Esophagus (tissue), 2 donors: ENCODE data around the gene FXYD3. TPM values are rescaled to one million over a fixed set of nuclear protein-coding genes. Genes with fewer than 3 reads are reported as not detected.

ENCODE experiments used
- H3K27ac ChIP-seq, 2 donors: one replicate each; pipeline ENCODE4 v1.5.1; 2013; ENCODE audit warnings: low read depth in 2 of 2, mild to moderate bottlenecking in 2 of 2, inconsistent platforms in 1 of 2, low read length in 1 of 2, moderate library complexity in 1 of 2
- H3K27me3 ChIP-seq, 2 donors: one replicate each; pipeline ENCODE4 v1.6.1; 2013; ENCODE audit warnings: low read length in 2 of 2, control low read depth in 1 of 2, mild to moderate bottlenecking in 1 of 2; ENCODE audit not compliant: insufficient read depth in 2 of 2, control insufficient read depth in 1 of 2
- H3K36me3 ChIP-seq, 2 donors: one replicate each; pipeline ENCODE4 v1.6.1; 2013; ENCODE audit warnings: low read length in 1 of 2; ENCODE audit not compliant: control insufficient read depth in 2 of 2, insufficient read depth in 2 of 2
- H3K4me1 ChIP-seq, 2 donors: one replicate each; pipeline ENCODE4 v1.6.1; 2013; ENCODE audit warnings: low read length in 1 of 2; ENCODE audit not compliant: control insufficient read depth in 2 of 2, insufficient read depth in 2 of 2
- H3K4me3 ChIP-seq, 2 donors: one replicate each; pipeline ENCODE4 v1.5.1; 2013; ENCODE audit warnings: low read length in 2 of 2, mild to moderate bottlenecking in 2 of 2, low read depth in 1 of 2, moderate library complexity in 1 of 2
- H3K9me3 ChIP-seq, 2 donors: one replicate each; pipeline ENCODE4 v1.6.1; 2013; ENCODE audit warnings: mild to moderate bottlenecking in 2 of 2, low read depth in 1 of 2, low read length in 1 of 2, moderate library complexity in 1 of 2; ENCODE audit not compliant: control insufficient read depth in 2 of 2, insufficient read depth in 1 of 2
- WGBS, 2 donors: extraction: QIAGEN DNeasy Blood & Tissue Kit; methylation state at CpG; one replicate each; pipeline ENCODE4 v1.1.7; 2013; 5-methylcytosine and 5-hydroxymethylcytosine counted together
- polyA plus RNA-seq, 2 donors: library from polyadenylated mRNA; stranded (reverse); fragments of 200-250 nt; gene quantifications; one replicate each; pipeline ENCODE4 v1.2.3, GENCODE V29; 2013
- donor health status: healthy with polysubstance abuse.
- donor health status: Bipolar disorder and iron deficiency.

Gene FXYD3
- polyA plus RNA-seq, 2 donors, result 630 to 697 TPM

- H3K4me3 ChIP-seq, result no peak overlapping the region
- 50 to 61% methylated on average over 22 of the region's 22 CpGs for WGBS, 2 donors
- no peaks in the 10 kb centered on the region for H3K36me3 ChIP-seq
- peaks cover 3 to 18% of the 10 kb centered on the region in 2 donors for H3K4me1 ChIP-seq
- H3K9me3 ChIP-seq, result peaks cover 0 to 2% of the 10 kb centered on the region in 2 donors
- H3K27ac ChIP-seq, result peak overlapping the region; percentile 80 to 81
- no peaks in the 10 kb centered on the region for H3K27me3 ChIP-seq
These were observed 6.1 kb upstream of the FXYD3 start for GRCh38 chr19:35109395-35110112.

GRCh38 chr19:35110974-35111373 is 4.6 kb upstream of the FXYD3 start:
- H3K27ac ChIP-seq, result peak overlapping the region in 1 of 2 donors; percentile 71
- no peaks in the 10 kb centered on the region for H3K36me3 ChIP-seq
- no peak overlapping the region for H3K4me3 ChIP-seq
- WGBS, 2 donors, result 34 to 53% methylated on average over 9 of the region's 9 CpGs
- no peaks in the 10 kb centered on the region for H3K9me3 ChIP-seq
- H3K27me3 ChIP-seq, result no peaks in the 10 kb centered on the region
- peaks cover 3 to 23% of the 10 kb centered on the region in 2 donors for H3K4me1 ChIP-seq

DNA sequence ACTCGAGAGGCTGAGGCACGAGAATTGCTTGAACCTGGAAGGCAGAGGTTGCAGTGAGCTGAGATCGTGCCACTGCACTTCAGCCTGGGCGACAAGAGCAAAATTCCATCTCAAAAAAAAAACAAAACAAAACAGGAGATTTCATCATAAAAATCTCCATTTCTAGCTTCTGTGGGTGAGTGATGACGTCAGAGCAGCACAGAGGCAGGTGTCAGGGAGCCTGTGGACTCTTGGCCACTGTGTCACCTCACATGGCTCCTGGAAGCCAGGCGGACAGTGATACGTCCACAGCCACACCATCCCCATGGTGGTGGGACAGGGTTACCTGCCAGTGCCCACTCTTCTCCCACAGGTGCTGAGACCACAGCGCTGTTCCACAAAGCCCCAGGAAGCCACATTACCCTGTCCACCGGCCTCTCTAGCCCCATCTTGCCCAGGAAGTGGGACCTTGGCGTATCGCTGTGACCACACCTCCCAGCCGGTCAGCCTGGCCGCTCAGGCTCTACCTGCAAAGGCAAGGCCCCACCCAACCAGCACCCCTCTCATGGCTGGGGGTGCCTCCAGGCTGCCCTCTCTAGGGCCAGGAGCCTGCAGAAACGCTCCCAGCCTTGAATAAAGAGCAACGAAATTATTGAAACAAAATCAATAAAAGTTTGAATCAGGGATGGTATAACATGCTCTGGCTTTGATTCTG is 2.5 kb upstream of the FXYD3 start:
- peaks cover 3 to 19% of the 10 kb centered on the region in 2 donors for H3K4me1 ChIP-seq
- no peaks in the 10 kb centered on the region for H3K9me3 ChIP-seq
- H3K27me3 ChIP-seq, result no peaks in the 10 kb centered on the region
- no peaks in the 10 kb centered on the region for H3K36me3 ChIP-seq
- H3K27ac ChIP-seq, result peak overlapping the region in 1 of 2 donors; percentile 57
- 77% methylated on average over 15 of the region's 15 CpGs for WGBS, 2 donors
- H3K4me3 ChIP-seq, result no peak overlapping the region

- H3K9me3 ChIP-seq, result no peaks in the 10 kb centered on the region
- H3K36me3 ChIP-seq, result peaks cover 0 to 2% of the 10 kb centered on the region in 2 donors
- WGBS, 2 donors, result 4 to 8% methylated on average over 23 of the region's 23 CpGs
- H3K4me1 ChIP-seq, result peaks cover 3 to 24% of the 10 kb centered on the region in 2 donors
- H3K4me3 ChIP-seq, result peak overlapping the region; percentile 66 to 74
- H3K27me3 ChIP-seq, result no peaks in the 10 kb centered on the region
- peak overlapping the region; percentile 96 to 97 for H3K27ac ChIP-seq
These were observed 1.1 kb upstream of the FXYD3 start for GRCh38 chr19:35114353-35115176.

DNA sequence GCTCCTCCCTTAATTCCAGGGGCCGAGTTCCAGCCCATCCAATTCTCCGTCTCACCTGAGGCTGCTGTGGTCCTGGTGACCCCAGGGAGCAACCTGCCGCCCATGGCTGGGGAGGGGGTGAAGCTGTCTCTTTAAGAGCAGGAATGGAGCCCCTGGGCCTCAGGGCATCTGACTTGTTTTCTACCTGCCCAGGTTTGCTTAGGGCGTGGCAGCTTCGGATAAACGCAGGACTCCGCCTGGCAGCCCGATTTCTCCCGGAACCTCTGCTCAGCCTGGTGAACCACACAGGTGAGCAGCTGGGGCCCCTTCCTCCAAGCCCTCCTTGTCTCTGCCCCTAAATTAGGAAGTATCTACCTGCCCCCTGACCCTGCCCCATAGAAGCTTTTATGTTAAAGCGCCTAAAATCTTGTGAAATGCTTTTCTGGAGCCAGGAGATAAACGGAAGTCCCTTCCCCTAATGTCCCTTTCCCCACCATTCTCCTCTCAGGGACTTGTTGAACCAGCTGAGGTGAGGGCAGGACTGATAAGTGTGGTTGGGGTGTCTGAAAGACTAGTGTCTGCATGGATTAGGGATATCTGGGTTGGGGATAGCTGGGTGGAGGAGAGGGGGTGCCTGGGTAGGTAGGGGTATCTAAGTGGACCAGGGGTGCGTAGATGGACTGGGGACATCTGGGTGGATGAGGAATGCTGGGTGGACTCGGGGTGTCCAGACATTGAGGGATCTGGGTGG is 614 bp downstream of the FXYD3 start:
- 51% methylated on average over 13 of the region's 13 CpGs for WGBS, 2 donors

GRCh38 chr19:35117116-35117515 is 1.5 kb downstream of the FXYD3 start:
- WGBS, 2 donors, result 36 to 53% methylated on average over 8 of the region's 8 CpGs
- Histone ChIP-seq H3K4me3 (peak overlapping the region; percentile 66 to 74), H3K9me3 (no peaks in the 10 kb centered on the region), H3K4me1 (peaks cover 3 to 25% of the 10 kb centered on the region in 2 donors), H3K27ac (peak overlapping the region; percentile 96 to 97), H3K36me3 (peaks cover 0 to 5% of the 10 kb centered on the region in 2 donors), H3K27me3 (no peaks in the 10 kb centered on the region)

More for the DNA sequence above, 614 bp downstream of the FXYD3 start:
- H3K9me3 ChIP-seq, result no peaks in the 10 kb centered on the region
- no peaks in the 10 kb centered on the region for H3K27me3 ChIP-seq
- H3K4me1 ChIP-seq, result peaks cover 3 to 22% of the 10 kb centered on the region in 2 donors
- peak overlapping the region; percentile 96 to 97 for H3K27ac ChIP-seq
- peaks cover 0 to 5% of the 10 kb centered on the region in 2 donors for H3K36me3 ChIP-seq
- peak overlapping the region; percentile 66 to 74 for H3K4me3 ChIP-seq

GRCh38 chr19:35117799-35118198 is 2.2 kb downstream of the FXYD3 start:
- Histone ChIP-seq H3K4me3 (peak overlapping the region; percentile 23 to 74), H3K9me3 (no peaks in the 10 kb centered on the region), H3K27ac (peak overlapping the region; percentile 96 to 97), H3K27me3 (no peaks in the 10 kb centered on the region), H3K4me1 (peaks cover 3 to 30% of the 10 kb centered on the region in 2 donors), H3K36me3 (peaks cover 0 to 5% of the 10 kb centered on the region in 2 donors)
- 51 to 61% methylated on average over 11 of the region's 11 CpGs for WGBS, 2 donors

DNA sequence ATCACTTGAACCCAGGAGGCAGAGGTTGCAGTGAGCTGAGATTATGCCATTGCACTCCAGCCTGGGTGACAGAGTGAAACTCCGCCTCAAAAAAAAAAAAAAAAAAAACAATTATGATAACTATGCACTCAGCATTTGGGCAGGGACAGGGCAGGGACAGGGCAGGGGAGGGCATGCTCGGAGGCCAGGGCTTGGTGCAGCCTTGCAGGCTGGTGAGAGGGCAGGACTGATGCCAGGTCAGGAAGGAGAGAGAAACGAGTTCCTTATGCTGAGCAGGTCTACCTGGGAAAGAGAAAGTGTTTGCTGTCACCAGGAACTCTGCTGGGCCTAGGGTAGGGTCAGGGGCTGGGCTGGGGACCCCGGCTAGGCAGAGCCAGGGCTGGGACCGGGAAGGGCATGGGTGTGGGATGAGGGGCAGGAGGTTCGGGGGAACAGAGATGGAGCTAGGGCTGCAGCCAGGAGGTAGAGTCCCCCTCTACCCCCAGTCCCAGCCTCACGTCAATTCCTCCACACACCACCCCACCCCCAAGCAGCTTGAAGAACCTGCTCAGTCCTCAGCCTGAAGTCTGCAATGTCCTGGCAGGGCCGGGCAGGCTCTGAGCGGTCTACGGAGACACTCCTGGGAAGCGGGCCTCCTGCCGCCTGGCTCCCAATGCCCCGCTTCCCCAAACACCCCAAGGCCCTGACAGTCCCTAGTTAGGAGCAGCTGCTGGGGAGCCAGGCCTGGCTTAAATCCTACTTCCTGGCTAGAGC is 2.8 kb downstream of the FXYD3 start:
- Histone ChIP-seq H3K36me3 (peaks cover 0 to 5% of the 10 kb centered on the region in 2 donors), H3K27me3 (no peaks in the 10 kb centered on the region), H3K4me3 (peak overlapping the region; percentile 40 to 74), H3K4me1 (peaks cover 0 to 31% of the 10 kb centered on the region in 2 donors), H3K9me3 (no peaks in the 10 kb centered on the region), H3K27ac (peak overlapping the region; percentile 96 to 97)
- WGBS, 2 donors, result 54% methylated on average over 13 of the region's 13 CpGs
